BJ (cell line): ENCODE measurements around the gene SMYD1. TPM values are rescaled to one million over a fixed set of nuclear protein-coding genes. Genes with fewer than 3 reads are reported as not detected.

Experiments used
- CTCF ChIA-PET: fragments of 350-600 bp; formaldehyde crosslinking; extraction: SDS; loops from one replicate; lab custom pipeline; 2021; ENCODE audit warnings: antibody characterized with exemption, inconsistent platforms; lab: Yijun Ruan, JAX
- POLR2A ChIA-PET: fragments of 300-600 bp; sonication (Branson Sonifier 250); formaldehyde crosslinking; extraction: SDS; loops from one replicate; lab custom pipeline; 2021; ENCODE audit warnings: antibody characterized with exemption; lab: Charles Lee
- DNase-seq: peaks from one replicate; pipeline ENCODE4 v3.0.0-alpha.2; 2011; ENCODE audit warnings: low read depth
- H3K27me3 ChIP-seq: 2 replicates; pipeline ENCODE4 v1.6.0; 2011; ENCODE audit warnings: low read length; ENCODE audit not compliant: control insufficient read depth, insufficient read depth
- H3K36me3 ChIP-seq: 2 replicates; pipeline ENCODE4 v1.5.1; 2011; ENCODE audit warnings: low read length; ENCODE audit not compliant: control insufficient read depth, insufficient read depth
- H3K4me3 ChIP-seq: 2 replicates; pipeline ENCODE4 v1.5.1; 2011; ENCODE audit warnings: low read depth, mild to moderate bottlenecking, control low read depth, low read length
- polyA plus RNA-seq: library from polyadenylated mRNA; depleted of rRNA; stranded (reverse); fragments of >200 nt; gene quantifications from 2 replicates; pipeline ENCODE4 v1.2.3, GENCODE V29; 2011
- TF ChIP-seq, protein P1 (sequence below): IDR thresholded peaks from 2 replicates; pipeline ENCODE4 v1.5.1; 2011; ENCODE audit warnings: low read depth, mild to moderate bottlenecking, control low read depth, inconsistent platforms, low read length, moderate library complexity; ENCODE audit not compliant: insufficient read depth

SMYD1 gene
- polyA plus RNA-seq, 1 experiment = not detected

DNA sequence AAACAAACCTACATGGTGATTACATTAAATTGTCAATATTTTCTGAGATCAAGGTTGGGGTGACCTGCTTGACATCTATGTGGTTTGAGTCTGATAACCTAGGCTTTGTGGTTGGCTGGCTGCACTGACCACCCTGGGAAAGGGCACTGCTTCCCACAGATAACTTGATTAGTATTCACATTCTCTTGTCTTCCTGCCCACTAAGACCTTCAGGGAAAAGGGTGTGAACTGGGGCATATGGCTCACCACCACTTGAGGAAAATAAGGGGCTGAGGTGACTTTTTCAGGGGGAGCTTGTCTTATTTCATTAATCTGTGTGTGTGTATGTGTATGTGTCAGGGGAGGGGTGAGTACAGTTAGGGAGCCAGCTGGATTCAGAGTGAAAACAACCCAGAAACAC is 1.5 kb downstream of the SMYD1 start:
- H3K27me3 ChIP-seq = peaks cover 9% of the 10 kb centered on the region
- DNase-seq = no peak
- TF ChIP-seq, protein P1, sequence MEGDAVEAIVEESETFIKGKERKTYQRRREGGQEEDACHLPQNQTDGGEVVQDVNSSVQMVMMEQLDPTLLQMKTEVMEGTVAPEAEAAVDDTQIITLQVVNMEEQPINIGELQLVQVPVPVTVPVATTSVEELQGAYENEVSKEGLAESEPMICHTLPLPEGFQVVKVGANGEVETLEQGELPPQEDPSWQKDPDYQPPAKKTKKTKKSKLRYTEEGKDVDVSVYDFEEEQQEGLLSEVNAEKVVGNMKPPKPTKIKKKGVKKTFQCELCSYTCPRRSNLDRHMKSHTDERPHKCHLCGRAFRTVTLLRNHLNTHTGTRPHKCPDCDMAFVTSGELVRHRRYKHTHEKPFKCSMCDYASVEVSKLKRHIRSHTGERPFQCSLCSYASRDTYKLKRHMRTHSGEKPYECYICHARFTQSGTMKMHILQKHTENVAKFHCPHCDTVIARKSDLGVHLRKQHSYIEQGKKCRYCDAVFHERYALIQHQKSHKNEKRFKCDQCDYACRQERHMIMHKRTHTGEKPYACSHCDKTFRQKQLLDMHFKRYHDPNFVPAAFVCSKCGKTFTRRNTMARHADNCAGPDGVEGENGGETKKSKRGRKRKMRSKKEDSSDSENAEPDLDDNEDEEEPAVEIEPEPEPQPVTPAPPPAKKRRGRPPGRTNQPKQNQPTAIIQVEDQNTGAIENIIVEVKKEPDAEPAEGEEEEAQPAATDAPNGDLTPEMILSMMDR = no peak
- POLR2A ChIA-PET = no interaction called here
- H3K4me3 ChIP-seq = no peak overlapping the region
- H3K36me3 ChIP-seq = no peaks in the 10 kb centered on the region
- CTCF ChIA-PET = interaction anchor here (1.9 to 3.0 kb wide), 2 partner anchors 9 to 91 kb away, joined by 6 to 26 read pairs; no protein-coding TSS in a partner anchor

DNA sequence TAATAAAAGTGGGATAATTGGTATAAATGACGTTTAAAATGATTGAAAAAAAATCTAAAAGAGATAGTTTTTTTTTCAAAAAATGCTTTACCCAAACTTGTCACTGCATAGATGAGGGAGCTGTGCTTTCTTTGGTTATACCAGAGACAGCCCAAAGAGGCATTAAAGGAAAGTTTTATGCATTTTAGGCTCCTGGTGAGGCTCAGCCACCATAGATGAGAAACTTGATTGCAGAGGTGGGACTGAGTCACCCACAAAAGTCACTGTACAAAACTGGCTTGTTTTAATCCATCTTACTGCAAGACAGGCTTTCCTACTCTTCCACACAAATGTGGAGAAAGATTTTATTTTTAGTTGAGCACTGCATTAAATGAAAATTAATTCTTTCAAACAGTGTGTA is 2.4 kb downstream of the SMYD1 start:
- DNase-seq = no peak
- TF ChIP-seq, protein P1 = no peak
- Histone ChIP-seq H3K27me3 (peaks cover 9% of the 10 kb centered on the region), H3K36me3 (no peaks in the 10 kb centered on the region), H3K4me3 (no peak overlapping the region)
- ChIA-PET POLR2A (no interaction called here), CTCF (interaction anchor here (3.0 kb wide), 1 partner anchor 10 kb away, joined by 26 read pairs; no protein-coding TSS in a partner anchor)

DNA sequence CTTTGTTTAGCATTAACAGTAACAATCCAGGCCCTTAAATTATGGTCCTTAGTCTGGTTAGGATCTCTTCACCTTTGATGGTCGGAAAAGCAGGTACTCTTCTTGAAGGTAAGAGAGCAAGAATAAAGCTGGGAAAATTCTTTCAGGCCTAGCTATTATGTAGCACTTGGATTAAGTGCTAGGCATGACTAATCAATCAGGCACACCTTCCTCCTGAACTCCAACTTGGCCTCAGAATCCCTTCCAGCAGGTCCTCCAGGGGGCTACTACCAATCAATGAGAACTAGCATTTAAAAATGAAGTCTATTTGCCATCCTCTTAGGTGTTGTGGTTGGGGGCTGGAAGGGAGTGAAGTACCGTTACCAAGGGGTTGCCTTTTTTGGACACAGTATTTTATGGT is 3.7 kb downstream of the SMYD1 start:
- H3K4me3 ChIP-seq = no peak overlapping the region
- no peak for DNase-seq
- TF ChIP-seq, protein P1 = no peak
- peaks cover 9% of the 10 kb centered on the region for H3K27me3 ChIP-seq
- CTCF ChIA-PET = interaction anchor here (0.9 to 1.4 kb wide), 2 partner anchors 11 to 89 kb away, joined by 3 to 11 read pairs; no protein-coding TSS in a partner anchor
- POLR2A ChIA-PET = no interaction called here
- no peaks in the 10 kb centered on the region for H3K36me3 ChIP-seq

GRCh38 chr2:88074150-88074549 is 6.5 kb downstream of the SMYD1 start:
- DNase-seq = no peak
- TF ChIP-seq, protein P1 = no peak
- no peak overlapping the region for H3K4me3 ChIP-seq
- POLR2A ChIA-PET = no interaction called here
- CTCF ChIA-PET = interaction anchor here (1.3 kb wide), 1 partner anchor 13 kb away, joined by 10 read pairs; no protein-coding TSS in a partner anchor
- H3K36me3 ChIP-seq = no peaks in the 10 kb centered on the region
- H3K27me3 ChIP-seq = peaks cover 8% of the 10 kb centered on the region

DNA sequence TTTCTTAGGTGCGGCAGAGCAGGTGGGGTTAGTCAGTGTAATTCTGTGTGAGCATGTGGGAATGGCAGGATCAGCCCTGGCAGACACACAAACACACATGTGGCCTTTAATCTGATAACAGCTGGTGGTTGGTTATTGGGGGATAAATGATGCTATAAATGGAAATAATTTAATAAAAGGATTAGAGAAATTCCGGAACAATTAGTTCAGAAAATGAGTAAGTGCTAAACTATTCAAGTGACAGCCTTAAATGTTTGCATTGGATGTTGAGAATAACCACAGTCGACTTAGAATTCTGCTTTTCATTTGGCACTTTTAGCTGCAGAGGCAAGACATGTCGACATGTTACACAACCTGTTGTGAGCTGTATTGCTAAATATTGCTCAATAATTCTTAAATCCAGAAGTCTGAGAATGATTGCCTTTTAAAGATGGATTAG is 7.2 kb downstream of the SMYD1 start:
- peaks cover 6% of the 10 kb centered on the region; the same call in 1 of the 2 replicates for H3K27me3 ChIP-seq
- CTCF ChIA-PET = interaction anchor here (1.3 kb wide), 1 partner anchor 14 kb away, joined by 10 read pairs; no protein-coding TSS in a partner anchor
- peak; percentile 62 for DNase-seq
- no peak overlapping the region for H3K4me3 ChIP-seq
- no peaks in the 10 kb centered on the region for H3K36me3 ChIP-seq
- POLR2A ChIA-PET = no interaction called here
- TF ChIP-seq, protein P1 = no peak
